GM21619 (cell line): Measurements from ENCODE around the gene NDRG2.

Experiments used
- ATAC-seq: cut with Tn5 transposase; IDR thresholded peaks from one replicate; pipeline ENCODE4 v1.9.1; 2021; ENCODE audit not compliant: unreplicated experiment

The NDRG2 gene

DNA sequence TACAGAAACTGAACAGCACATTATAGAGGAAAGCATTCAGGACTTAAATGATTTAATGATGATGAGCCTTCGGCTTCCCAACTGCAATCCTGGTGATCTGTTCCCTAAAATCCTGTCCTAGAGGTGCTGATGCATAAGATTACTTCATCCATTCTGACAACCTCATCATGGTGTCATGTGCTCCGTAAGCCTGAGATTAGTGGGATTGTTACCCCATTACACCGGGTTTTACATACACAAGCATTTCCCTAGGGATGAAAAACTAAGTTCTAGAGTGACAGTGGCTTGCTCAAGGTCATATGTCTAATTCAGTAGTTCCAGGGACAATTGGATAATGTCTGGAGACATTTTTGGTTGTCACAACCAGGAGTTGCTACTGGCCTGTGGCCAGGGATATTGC, 12.3 kb upstream of the NDRG2 start:
- no peak for ATAC-seq

DNA sequence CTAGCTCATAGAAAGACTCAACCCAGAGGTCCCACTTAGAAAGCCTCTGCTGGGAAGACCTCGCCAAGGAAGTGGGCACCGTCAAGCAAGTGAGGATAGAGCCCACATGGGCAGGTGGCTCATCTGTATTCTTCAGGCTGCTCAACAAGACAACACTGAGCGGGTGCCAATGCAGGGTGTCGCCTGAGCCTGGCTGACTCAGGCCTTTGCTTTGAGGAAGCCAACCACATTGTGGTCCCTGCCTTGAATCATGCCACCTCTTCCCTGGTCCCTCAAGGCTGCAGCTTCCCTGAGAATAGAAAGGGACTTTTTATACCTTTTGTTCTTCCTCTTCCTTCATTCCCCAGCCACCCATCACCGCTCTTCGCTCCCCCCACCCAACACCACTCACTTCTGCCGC, 11.9 kb upstream of the NDRG2 start:
- no peak for ATAC-seq

DNA sequence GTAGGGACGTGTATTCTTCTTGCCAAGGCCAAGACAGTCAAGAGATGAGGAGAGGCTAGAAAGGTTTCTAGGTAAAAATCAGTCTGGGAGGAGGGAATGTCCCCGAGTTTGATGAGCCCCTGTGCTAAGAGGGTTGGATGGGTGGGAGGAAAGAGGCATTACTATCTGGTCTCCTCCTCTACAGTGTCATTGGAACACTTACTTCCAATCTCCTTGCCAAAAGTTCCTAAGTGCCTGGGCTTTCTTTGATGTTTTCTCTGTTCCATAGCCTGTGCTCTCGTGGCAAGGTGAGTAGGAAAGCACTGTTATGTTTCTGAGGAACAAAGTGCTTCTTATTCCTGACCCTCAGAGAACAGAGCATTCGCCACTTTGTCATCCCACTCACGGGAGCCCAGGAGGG, 9.8 kb upstream of the NDRG2 start, which contains the start of gene RNASE13:
RNASE13 (minus strand) TSS at position 101 of the 400 bp plus-strand sequence. CDS start 519 bp downstream, outside the sequence.
- no peak for ATAC-seq

DNA sequence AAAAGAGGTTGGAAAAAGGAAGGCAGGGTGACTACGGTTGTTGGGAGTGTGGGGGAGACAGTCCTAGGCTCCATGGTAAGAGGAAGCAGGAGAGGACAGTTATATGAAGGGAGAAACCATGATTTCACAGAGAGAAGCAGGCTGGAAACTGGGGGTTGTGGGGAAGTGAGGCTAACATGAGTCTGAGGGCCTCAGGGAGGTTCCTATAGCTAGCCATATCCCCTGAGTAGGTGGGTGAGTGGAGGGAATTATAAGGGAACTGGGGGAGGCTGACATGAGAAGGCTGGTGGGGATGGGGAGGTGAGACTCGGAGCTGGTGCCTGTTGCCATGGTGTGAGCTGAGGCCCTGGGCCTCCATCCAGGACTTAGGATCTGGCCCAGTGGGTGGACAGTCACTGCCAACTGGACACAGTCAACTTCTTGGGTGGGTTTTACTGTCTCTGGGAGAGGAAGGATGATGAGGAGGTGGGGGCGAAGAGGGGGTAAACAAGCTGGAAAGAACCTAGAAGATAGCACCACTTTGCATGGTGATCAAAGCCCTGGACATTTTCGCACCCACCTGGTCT, 8.4 kb upstream of the NDRG2 start:
- no peak for ATAC-seq

DNA sequence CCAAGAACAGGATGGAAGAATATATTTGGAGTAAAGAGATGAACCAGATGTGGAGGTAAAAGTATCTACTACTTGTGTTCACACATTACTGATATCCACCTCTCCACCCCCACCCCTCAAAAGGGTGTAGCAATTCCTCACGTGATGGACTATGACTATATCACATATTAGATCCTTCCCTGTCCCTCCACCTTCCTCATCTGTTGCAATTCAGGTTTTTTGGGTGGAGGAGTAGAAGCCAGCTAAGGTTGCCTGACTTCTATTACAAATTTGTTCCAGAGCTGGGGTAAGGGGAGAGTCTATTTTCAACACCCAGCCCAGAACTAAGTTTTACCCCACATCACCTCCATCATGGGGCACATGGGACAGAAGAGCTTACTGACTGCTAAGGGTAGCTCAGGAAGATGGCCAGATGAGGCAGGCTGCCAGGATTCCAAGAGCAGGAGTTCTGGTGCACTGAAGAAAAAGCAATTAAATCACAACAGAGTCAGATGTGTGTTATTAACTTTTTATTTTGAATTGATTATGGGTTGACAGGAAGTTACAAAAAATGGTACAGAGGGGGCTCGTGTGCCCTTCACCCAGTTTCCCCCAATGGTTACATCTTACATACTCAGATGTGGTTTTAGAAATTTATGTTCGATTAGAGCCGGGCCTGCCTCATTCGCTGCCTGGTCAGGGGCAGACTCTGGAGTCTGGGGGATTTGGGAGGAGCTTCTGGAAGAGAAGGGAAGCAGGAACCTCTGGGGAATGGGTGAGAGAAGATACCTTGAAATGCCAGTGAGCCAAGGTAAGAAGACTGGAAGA, 7.7 kb upstream of the NDRG2 start:
- ATAC-seq: no peak

DNA sequence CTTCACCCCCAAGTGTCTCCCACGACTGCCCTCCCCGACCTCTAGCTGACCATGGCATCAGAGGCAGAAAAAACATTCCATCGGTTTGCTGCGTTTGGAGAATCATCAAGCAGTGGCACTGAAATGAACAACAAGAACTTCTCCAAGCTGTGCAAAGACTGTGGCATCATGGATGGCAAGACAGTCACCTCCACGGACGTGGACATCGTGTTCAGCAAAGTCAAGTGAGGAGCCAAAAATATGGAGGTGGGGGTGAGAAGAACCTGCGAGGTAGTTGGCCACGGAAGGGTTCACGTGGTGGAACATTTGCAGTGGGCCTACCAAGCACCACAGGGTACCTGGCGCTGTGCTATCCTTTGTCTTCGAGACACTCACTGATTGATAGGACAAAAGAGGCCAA, 5.7 kb upstream of the NDRG2 start:
- no peak for ATAC-seq

DNA sequence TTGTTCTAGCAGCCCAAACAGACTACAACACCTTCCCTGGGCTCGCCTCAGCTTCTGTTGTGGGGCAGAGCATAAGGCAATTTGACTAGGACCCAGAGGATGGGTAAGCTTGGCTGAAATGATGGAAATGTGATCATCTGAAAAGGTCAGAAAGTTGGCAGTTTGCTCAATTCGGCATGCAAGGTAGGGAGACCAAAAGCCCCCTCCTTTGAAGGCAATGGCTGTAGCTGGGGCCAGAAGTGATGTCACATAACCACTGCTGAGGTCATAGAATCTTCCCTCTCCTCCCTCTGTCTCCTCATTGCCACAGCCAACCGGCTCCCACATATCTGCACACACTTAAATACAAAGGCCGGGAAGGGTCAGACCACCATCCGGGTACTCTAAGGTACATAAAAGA, 5.1 kb upstream of the NDRG2 start, which contains the start of gene TPPP2:
TPPP2 (plus strand) TSS at position 301 of the 400 bp plus-strand sequence. CDS start 365 bp downstream, outside the sequence.
- no peak for ATAC-seq

DNA sequence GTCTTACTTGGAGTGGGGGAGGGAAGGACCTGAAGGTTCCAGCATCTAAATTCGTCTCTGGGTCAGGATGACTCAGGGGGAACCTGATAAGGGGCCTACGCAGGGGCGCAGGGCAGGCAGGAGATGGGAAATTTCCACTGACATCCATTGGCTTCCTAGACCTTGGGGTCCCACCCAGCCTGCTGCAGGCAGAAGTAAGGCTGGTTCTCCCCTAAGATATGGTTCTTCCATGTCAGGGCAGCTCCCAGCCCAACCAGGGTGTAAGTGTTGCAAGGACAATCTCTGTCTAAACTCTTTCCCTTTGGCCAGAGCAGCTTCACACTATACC, 2.1 kb upstream of the NDRG2 start:
- ATAC-seq: no peak

DNA sequence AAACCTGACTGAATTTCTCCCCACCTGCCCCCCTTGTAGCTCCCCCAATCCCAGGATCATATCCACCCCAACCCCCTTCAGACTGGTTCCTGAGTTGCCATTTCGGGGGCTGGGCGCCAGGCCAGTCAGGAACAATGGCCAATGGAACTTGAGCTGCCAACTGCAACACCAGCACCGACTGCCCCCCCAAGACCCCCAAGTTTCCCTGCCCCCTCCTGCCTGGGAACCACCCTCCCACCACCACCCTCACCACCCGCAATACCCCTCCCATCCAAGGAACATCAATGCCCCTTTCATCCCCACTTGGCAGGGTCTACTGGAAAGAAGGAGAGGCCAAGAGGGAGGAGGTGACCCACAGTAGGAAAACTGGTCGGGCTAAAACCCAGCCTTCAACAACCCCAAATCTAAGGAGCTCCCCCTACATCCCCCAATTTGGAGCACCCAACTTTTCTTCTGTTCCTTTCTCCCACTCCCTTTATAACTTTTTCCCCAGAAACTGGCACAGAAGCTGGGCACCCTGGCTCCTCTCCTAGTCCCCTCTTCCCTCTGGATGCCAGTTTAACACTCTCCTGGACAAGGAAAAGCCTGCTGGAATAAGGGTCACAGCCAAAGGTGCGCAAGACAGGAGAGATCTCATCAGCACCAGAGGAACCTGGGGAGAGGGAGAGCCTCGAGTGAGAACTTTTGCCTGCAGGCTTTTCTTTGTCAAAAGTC, 1.6 kb upstream of the NDRG2 start:
- no peak for ATAC-seq

DNA sequence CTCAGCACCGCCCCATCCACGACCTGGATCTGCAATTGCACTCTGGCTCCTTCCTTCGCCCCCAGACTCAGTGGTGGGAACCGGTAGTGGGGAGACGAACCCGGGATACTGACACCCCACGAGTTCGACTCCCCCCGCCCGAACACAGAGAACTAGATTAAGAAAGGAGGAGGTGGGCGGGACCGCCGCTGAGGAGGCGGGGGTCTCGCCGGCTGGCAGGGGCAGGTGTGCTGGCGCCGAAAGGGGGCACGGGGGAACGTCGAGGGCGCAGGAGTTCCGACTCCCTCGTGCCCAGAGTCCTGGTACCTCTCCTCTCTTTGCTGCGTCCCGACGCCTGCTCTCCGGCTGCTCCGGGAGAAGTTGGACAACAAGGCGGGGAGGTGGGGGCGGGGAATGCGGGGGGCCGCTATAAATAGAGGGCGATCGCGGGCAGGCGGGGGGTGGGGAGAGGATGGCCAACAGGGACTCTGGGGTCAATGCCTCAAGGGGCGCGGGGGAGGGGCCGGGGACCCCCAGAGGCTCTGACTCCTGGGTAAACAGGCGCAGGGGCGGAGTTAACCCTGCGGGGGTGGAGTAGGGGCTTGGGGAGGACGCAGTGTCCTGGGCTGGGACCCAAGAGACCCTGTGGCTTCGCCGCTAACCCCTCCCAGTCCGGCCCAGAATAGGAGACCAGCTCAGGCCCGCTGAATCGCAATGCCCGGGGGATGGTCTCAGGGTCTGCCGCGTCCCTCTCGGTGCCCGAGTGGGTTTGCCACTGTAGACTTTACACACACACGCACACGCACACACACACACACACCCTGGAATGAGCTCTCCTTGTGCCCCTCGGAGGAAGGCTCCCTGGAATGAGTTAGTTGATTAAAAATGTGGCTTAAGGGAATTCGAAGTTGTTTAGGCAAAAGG, 761 bp upstream of the NDRG2 start:
- no peak for ATAC-seq

DNA sequence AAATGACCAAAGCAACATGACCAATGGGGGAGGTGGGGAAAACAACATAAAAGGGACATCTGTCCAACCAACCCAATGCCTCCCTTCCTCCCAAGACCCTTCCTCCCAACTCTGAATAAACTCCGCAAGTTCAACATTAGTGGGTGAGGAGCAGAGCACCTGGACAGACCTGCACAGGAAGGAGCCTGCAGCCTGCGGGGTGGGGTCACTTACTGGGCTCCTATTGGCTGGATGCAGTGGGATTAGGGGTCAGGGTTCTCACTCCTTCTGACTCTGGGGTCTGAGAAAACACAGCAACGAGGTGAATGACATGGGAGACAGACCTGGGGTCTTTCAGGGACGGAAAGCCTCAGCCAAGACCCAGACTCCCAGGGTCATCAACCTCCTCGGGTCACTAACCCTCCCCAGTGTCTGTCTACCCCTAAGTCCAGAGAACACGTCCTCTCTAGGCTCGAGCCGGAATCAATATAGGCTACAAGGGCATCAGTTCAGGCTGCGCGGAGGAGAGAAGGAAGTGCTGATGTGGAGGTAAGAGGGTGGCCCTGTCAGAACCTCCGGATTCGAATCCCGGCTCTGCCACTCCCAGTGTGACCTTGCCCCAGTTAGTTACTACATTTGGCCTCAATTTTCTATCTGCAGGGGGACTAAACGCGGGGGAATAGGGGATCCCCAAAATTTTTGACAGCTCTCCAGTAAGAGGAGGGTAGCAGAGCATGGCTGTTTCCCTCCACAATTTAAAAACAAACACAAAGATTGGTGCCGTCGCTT, 860 bp downstream of the NDRG2 start:
- no peak for ATAC-seq

DNA sequence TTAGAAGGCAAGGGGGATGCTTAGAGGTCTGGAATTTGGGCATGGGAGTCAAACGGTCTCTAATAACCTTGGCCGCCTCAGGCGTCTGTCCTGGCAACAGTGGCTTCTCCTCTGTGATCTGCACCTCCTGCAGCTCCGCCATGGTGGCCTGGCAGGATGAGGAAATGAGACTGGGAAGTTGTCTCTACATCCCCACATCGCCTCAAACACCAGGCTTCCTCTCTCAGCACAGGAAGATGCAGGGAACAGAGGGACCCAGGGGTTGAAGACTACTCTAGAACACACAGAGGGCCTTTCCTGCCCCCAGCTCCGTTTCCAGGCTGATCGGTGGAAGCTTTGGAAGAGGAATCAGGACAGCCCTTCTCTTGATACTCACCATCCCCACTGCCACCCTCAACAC, 1.7 kb downstream of the NDRG2 start:
- ATAC-seq: no peak

DNA sequence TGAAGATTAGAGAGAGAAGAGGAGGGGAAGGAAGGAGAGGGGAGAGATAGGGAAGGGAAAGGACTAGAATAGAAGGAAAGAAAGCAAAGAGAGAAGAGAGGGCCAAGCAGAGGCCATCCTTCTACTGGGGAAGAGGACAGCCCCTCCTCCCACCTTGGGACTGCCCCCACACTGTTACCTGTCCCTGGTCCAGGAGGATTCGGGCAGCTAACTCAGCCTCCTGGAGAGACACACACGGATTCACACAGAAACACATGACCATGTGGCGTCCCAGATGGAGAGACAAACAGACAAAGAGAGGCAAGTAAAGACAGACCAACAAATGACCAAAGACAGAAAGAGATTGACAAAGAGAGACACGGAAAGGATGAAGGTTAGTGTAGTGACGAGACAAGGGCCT, 2.2 kb downstream of the NDRG2 start:
- no peak for ATAC-seq

DNA sequence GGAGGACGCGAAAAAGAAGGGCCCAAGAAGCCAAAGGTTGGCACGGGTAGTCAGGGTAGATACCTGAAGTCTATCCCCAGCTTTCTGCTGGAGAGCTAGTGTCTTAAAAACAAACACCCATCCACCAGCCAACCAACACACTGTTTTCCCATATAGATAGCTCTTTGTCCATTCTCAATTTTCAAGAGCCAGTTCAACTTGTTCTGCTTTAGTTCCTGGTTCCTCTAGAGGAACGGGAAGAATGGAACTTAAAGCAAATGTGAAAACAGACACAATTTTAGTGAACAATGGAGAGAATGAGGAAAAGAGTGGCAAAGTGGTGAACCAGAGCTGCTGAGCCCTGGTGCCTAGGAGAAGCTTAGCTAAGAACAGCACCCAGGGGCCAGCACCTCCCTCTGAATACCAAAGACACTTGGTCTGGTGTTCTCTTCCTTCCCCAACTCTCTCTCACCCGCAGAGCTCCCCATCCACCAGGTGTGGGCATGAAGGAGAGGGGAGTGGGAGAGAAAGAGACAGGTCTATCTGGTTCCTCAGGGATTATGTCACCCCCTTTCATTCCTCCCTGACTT, 3.8 kb downstream of the NDRG2 start:
- ATAC-seq: no peak

DNA sequence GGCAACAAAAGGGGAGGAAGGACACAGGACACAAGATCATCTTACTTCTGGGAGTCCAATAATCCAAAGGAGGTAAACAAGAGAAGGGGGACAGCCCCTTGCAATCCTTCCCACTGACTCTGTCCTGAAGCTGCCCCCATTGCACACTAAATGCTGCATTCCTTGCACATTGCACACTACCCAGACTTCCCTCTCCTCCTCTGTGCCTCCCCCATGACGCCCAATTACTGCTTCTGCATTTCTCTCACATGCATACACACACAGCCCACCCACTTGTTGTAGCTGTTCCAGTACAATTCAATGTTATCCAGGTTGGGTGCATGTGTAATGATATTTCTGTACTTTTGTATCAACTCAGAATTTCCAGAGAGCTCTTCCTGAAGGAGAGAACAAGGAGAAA, 5.5 kb downstream of the NDRG2 start:
- ATAC-seq: no peak

DNA sequence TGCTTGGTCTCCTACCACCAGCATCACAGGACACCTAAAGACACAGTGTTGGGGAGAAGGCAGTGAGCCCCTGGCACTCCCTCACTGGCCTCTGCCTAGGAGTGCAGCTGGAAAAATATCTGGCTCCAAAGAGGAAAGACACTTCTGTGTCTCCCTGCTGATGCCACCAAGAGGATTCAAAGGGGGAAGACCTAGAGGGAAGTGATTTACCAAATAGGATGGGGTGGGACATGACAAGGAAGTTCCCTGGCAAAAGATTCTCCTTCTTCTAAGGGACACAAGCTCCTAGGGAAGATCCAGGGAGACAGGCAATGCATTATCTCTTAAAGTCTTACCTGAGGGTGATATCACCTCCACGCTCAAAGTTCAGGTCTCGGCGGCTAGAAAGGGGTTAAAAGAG, 6.1 kb downstream of the NDRG2 start:
- no peak for ATAC-seq

DNA sequence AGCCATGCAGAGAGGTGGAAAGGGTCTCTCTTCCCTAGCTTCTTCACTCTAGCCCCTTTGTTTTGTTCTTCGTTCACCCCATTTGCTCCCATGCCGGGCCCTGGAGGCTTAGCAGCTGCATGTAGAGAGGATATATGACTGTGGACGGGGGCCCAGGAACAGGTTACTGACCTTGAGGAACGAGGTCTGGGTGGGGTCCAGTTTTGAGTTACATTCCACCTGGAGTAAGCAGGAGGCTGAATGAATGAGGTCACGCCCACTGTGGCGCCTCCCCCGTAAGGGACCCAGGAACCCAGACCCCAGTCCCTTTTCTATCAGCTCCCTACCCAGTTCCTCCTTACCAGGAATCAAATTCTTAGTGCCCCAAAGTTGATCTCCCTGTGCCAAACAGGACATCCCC, 6.6 kb downstream of the NDRG2 start:
- ATAC-seq: no peak

DNA sequence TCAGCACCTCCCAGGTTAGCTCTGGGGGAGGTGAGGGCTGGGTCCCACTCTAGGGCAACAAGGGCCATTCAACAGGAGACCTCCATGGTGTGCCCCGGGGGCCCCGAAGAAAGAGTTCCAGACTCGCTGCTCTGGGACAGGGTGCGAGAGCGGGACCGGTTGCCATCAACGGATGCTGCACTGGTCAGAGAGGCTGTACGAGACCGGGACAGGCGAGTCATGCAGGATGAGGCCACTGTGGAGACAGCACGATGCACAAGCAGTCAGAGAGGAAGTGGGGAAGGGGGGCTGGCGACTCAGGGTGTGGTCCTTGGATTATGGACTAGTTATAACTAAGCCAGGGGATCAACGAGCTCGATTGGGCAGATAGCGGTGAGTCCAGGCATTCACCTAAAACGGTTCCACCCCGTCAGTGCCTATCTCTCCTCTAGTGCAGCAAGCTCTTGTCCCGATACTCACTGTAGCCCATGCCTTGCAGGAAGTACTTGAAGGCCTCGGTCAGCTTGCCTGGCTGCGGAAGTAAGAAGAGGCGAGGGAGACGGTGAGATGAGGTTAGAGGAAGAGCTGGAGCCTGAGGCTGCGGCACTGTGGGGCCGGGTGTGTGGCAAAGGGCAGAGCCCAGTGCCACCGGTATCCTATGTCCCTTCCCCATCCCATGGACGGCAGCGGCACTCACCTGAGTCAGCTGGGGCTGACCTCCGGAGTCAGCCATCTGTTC, 7.2 kb downstream of the NDRG2 start:
- ATAC-seq: no peak

DNA sequence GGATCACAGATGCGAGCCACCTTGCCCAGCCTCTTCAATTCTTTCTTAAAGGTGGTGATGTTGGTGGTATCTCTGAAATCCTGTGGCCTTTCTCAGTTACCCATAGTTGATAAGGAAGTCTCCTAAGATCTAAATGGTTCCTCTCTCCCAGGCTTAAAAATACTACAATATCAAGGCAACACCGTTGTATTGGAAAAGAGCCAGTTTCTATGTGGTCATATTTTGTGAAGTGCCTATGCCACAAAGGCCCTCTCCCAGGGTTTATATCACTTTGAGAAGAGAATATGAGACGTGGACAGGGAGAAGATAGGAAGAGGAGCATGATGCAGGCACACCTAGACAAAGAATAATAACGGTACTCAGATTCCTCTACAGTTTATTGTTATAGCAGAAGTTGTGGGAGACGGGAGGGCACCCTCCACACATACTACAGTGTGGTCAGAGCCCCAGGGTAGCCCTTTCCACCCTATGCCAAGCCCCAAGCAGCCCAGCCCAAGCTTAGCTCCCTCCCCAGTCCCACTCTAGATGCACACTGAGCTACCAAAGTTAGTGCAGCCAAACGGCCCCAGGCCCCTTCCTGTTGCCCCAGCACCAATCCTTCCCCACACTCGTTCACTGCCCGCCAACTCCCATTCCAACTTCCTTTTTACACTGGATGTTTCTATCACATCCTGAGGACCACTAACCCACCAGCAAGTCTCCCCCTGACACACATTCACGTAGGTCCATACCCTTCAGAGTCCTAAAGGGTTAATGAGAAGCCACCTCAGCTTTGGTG, 8.3 kb downstream of the NDRG2 start:
- no peak for ATAC-seq
